Measurements from ENCODE around the gene GATAD1. TPM values are rescaled to one million over a fixed set of nuclear protein-coding genes. Genes with fewer than 3 reads are reported as not detected.

Gene GATAD1
- total RNA-seq, 1 experiment from 2014 or later = 19.4 TPM

GRCh38 chr7:92489634-92490033 lies 42.4 kb downstream of the GATAD1 start:
- no TSS peak for BruUV-seq (replicated peaks)
- CTCF ChIA-PET = no interaction called here
- peaks cover 30% of the 10 kb centered on the region for H3K36me3 ChIP-seq (ENCODE audit: insufficient read depth, low read length, poor library complexity, severe bottlenecking)

GRCh38 chr7:92496876-92497275 lies 49.6 kb downstream of the GATAD1 start:
- H3K4me1 ChIP-seq (ENCODE audit: insufficient read depth, low read length, poor library complexity, severe bottlenecking) = no peaks in the 10 kb centered on the region
- H3K27me3 ChIP-seq (replicated peaks; ENCODE audit: insufficient read depth, low read depth, low read length, poor library complexity) = no peaks in the 10 kb centered on the region
- POLR2A ChIA-PET (ENCODE audit: low non-redundant PET) = no interaction called here
- intact Hi-C loops (cut with micrococcal nuclease; ENCODE audit: unreplicated experiment) = no loop called here
- H3K9me3 ChIP-seq (ENCODE audit: low read depth, low read length, poor library complexity, severe bottlenecking) = no peaks in the 10 kb centered on the region
- no TSS peak for BruUV-seq (replicated peaks)
- H3K27ac ChIP-seq (ENCODE audit: low read depth, low read length, poor library complexity, severe bottlenecking) = no peak overlapping the region
- CTCF ChIA-PET = no interaction called here
- no peak for DNase-seq (ENCODE audit: low spot score)
- H3K4me3 ChIP-seq (ENCODE audit: low read depth, low read length, poor library complexity, severe bottlenecking) = no peak overlapping the region
- TF ChIP-seq CTCF (conservative IDR thresholded peaks at IDR 0.05; ENCODE audit: low read depth, low read length) (no peak), EZH2 (IDR thresholded peaks at IDR 0.05; ENCODE audit: borderline replicate concordance, low read depth, low read length, poor library complexity, severe bottlenecking) (no peak)
- H3K36me3 ChIP-seq (ENCODE audit: insufficient read depth, low read length, poor library complexity, severe bottlenecking) = peaks cover 9% of the 10 kb centered on the region

More at GRCh38 chr7:92489634-92490033, 42.4 kb downstream of the GATAD1 start:
- intact Hi-C loops (cut with micrococcal nuclease; ENCODE audit: unreplicated experiment) = no loop called here
- DNase-seq (ENCODE audit: low spot score) = no peak
- no peak overlapping the region for H3K4me3 ChIP-seq (ENCODE audit: low read depth, low read length, poor library complexity, severe bottlenecking)
- H3K4me1 ChIP-seq (ENCODE audit: insufficient read depth, low read length, poor library complexity, severe bottlenecking) = no peaks in the 10 kb centered on the region
- TF ChIP-seq CTCF (conservative IDR thresholded peaks at IDR 0.05; ENCODE audit: low read depth, low read length) = no peak
- no peak for TF ChIP-seq EZH2 (IDR thresholded peaks at IDR 0.05; ENCODE audit: borderline replicate concordance, low read depth, low read length, poor library complexity, severe bottlenecking)
- no peak overlapping the region for H3K27ac ChIP-seq (ENCODE audit: low read depth, low read length, poor library complexity, severe bottlenecking)
- H3K9me3 ChIP-seq (ENCODE audit: low read depth, low read length, poor library complexity, severe bottlenecking) = no peaks in the 10 kb centered on the region
- no peaks in the 10 kb centered on the region for H3K27me3 ChIP-seq (replicated peaks; ENCODE audit: insufficient read depth, low read depth, low read length, poor library complexity)
- POLR2A ChIA-PET (ENCODE audit: low non-redundant PET) = no interaction called here

- BruUV-seq (replicated peaks) = no TSS peak
- POLR2A ChIA-PET (ENCODE audit: low non-redundant PET) = no interaction called here
Observed at GRCh38 chr7:92498557-92498956, 51.3 kb downstream of the GATAD1 start.

More at GRCh38 chr7:92498557-92498956, 51.3 kb downstream of the GATAD1 start:
- Histone ChIP-seq H3K4me3 (ENCODE audit: low read depth, low read length, poor library complexity, severe bottlenecking) (no peak overlapping the region), H3K9me3 (ENCODE audit: low read depth, low read length, poor library complexity, severe bottlenecking) (no peaks in the 10 kb centered on the region), H3K27me3 (replicated peaks; ENCODE audit: insufficient read depth, low read depth, low read length, poor library complexity) (no peaks in the 10 kb centered on the region), H3K27ac (ENCODE audit: low read depth, low read length, poor library complexity, severe bottlenecking) (no peak overlapping the region), H3K36me3 (ENCODE audit: insufficient read depth, low read length, poor library complexity, severe bottlenecking) (no peaks in the 10 kb centered on the region), H3K4me1 (ENCODE audit: insufficient read depth, low read length, poor library complexity, severe bottlenecking) (no peaks in the 10 kb centered on the region)
- CTCF ChIA-PET = no interaction called here
- intact Hi-C loops (cut with micrococcal nuclease; ENCODE audit: unreplicated experiment) = no loop called here
- TF ChIP-seq CTCF (conservative IDR thresholded peaks at IDR 0.05; ENCODE audit: low read depth, low read length) = no peak
- no peak for TF ChIP-seq EZH2 (IDR thresholded peaks at IDR 0.05; ENCODE audit: borderline replicate concordance, low read depth, low read length, poor library complexity, severe bottlenecking)
- no peak for DNase-seq (ENCODE audit: low spot score)

All from A673 (cell line).